T-cell (primary cell): ENCODE data around the gene RAB22A. TPM values are rescaled to one million over a fixed set of nuclear protein-coding genes. Genes with fewer than 3 reads are reported as not detected.

Experiments used
- ATAC-seq, 4 experiments: fragments of 200-7000 bp in 3 of 4; fragments of 150-1000 bp in 1 of 4; cut with Tn5 transposase; replicated peaks in 1 of 4; 1 replicate in 3 of 4; 2 replicates in 1 of 4; pipeline ENCODE4 v1.10.0; 2021; ENCODE audit warnings: moderate library complexity in 3 of 4, mild to moderate bottlenecking in 2 of 4, moderate number of reproducible peaks in 1 of 4
- CTCF ChIA-PET, 2 donors: fragments of 300-600 bp; sonication (Branson Sonifier 250); formaldehyde crosslinking; loops; one replicate each; lab custom pipeline; 2022; ENCODE audit warnings: antibody characterized with exemption in 2 of 2; lab: Charles Lee
- POLR2A ChIA-PET, 2 donors: fragments of 300-600 bp; sonication (Branson Sonifier 250); formaldehyde crosslinking; loops; one replicate each; lab custom pipeline; 2022; ENCODE audit warnings: antibody characterized with exemption in 2 of 2; lab: Charles Lee
- DNase-seq, 35 experiments: peaks; one replicate each; pipeline versions ENCODE4 v3.0.0 to v3.0.0-alpha.2; 2013 to 2023
- H3K27ac ChIP-seq: one replicate; pipeline ENCODE4 v1.5.1; 2013; ENCODE audit warnings: low read length
- H3K27me3 ChIP-seq, 2 experiments: replicated peaks in 1 of 2; 1 replicate in 1 of 2; 2 replicates in 1 of 2; pipeline versions ENCODE4 v1.6.1 to v1.7.0; 2013; ENCODE audit warnings: low read length in 1 of 2, mixed read lengths in 1 of 2; ENCODE audit not compliant: control insufficient read depth in 2 of 2, insufficient read depth in 2 of 2; ENCODE audit errors: extremely low read depth in 1 of 2
- H3K36me3 ChIP-seq, 2 donors: 1 replicate in 1 of 2; 2 replicates in 1 of 2; pipeline versions ENCODE4 v1.6.1 to v1.7.0; 2013; ENCODE audit warnings: low read length in 1 of 2; ENCODE audit not compliant: control insufficient read depth in 2 of 2, insufficient read depth in 1 of 2; ENCODE audit errors: extremely low read depth in 1 of 2
- H3K4me1 ChIP-seq, 2 experiments: 1 replicate in 1 of 2; 2 replicates in 1 of 2; pipeline versions ENCODE4 v1.6.1 to v1.7.0; 2013; ENCODE audit warnings: low read length in 2 of 2, mixed read lengths in 1 of 2; ENCODE audit not compliant: insufficient read depth in 2 of 2, control insufficient read depth in 1 of 2; ENCODE audit errors: extremely low read depth in 1 of 2
- H3K4me3 ChIP-seq, 2 donors: 1 replicate in 1 of 2; 2 replicates in 1 of 2; pipeline versions ENCODE4 v1.5.1 to v1.7.0; 2013; ENCODE audit warnings: mild to moderate bottlenecking in 2 of 2, low read length in 1 of 2, moderate library complexity in 1 of 2; ENCODE audit not compliant: control insufficient read depth in 1 of 2; ENCODE audit errors: extremely low read depth in 1 of 2
- H3K9me3 ChIP-seq: 2 replicates; pipeline ENCODE4 v1.7.0; 2013
- H3K27ac Mint-ChIP-seq, 2 donors: one replicate each; pipeline ENCODE4 v1.8.0; 2020 to 2021; ENCODE audit warnings: mild to moderate bottlenecking in 2 of 2, mixed read lengths in 2 of 2
- H3K27me3 Mint-ChIP-seq, 2 donors: one replicate each; pipeline ENCODE4 v1.8.0; 2021 to 2022; ENCODE audit warnings: mixed read lengths in 2 of 2
- H3K36me3 Mint-ChIP-seq: one replicate; pipeline ENCODE4 v1.8.0; 2021; ENCODE audit warnings: mixed read lengths
- H3K4me1 Mint-ChIP-seq, 3 donors: one replicate each; pipeline ENCODE4 v1.8.0; 2020 to 2022; ENCODE audit warnings: mixed read lengths in 3 of 3, mild to moderate bottlenecking in 1 of 3
- H3K4me3 Mint-ChIP-seq, 3 donors: one replicate each; pipeline ENCODE4 v1.8.0; 2020 to 2022; ENCODE audit warnings: mild to moderate bottlenecking in 3 of 3, mixed read lengths in 3 of 3, moderate library complexity in 3 of 3
- H3K9me3 Mint-ChIP-seq, 3 donors: one replicate each; pipeline ENCODE4 v1.8.0; 2020 to 2022; ENCODE audit warnings: mixed read lengths in 3 of 3
- WGBS: methylation state at CpG from one replicate; pipeline ENCODE4 v1.1.5; 2013; ENCODE audit warnings: missing lambda C conversion rate; ENCODE audit not compliant: insufficient coverage; 5-methylcytosine and 5-hydroxymethylcytosine counted together
- total RNA-seq, 35 experiments: library from RNA in 6 of 35; stranded (reverse) in 6 of 35; fragments of 120-200 nt in 1 of 35; gene quantifications; one replicate each; pipeline versions ENCODE4 v1.2.1 to v1.2.4 and lab custom pipeline; 2013 to 2026

The RAB22A gene
- total RNA-seq, 5 donors from 2014 or later (not counting 1 experiment from before 2014, with no cell fraction given), result 15.3 to 23.0 (median 20.4) TPM

- Histone ChIP-seq H3K27me3 (no peaks in the 10 kb centered on the region), H3K9me3 (no peaks in the 10 kb centered on the region), H3K36me3 (peaks cover 0 to 44% of the 10 kb centered on the region in 2 donors), H3K4me1 (peaks cover 0 to 8% of the 10 kb centered on the region in 2 experiments), H3K27ac (no peak overlapping the region), H3K4me3 (no peak overlapping the region)
- H3K9me3 Mint-ChIP-seq, result peaks cover 0 to 4% (median 0%) of the 10 kb centered on the region in 3 donors
- DNase-seq, result no peak
- H3K27me3 Mint-ChIP-seq, result no peaks in the 10 kb centered on the region
- H3K4me1 Mint-ChIP-seq, result peaks cover 30 to 44% (median 34%) of the 10 kb centered on the region in 3 donors
- H3K27ac Mint-ChIP-seq, result no peak overlapping the region
- H3K36me3 Mint-ChIP-seq, result peaks cover 62% of the 10 kb centered on the region
- H3K4me3 Mint-ChIP-seq, result no peak overlapping the region
- ChIA-PET POLR2A (no interaction called here), CTCF (no interaction called here)
- 100% methylated on average over 1 of the region's 3 CpGs for WGBS
- ATAC-seq, result no peak
These were observed 32.8 kb downstream of the RAB22A start for GRCh38 chr20:58342104-58342945.

DNA sequence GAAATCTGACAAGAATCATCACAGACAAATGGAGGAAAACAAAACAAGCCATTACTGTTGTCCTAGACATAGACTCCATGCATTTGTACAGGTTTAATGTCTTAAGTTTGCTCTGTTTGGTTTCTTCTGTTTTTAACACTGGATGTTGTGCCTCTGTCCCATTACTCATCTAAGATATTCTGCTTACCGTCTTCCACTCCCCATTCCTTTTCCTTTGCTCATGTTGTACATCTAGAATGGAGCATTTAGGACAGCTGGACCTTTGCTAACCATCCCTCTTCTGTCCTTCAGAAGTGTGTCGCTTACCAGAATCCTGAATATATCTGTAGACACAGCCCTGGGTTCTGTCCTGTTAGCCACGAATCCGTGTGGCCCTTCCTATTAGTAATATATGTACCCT, 35.2 kb downstream of the RAB22A start:
- no peak overlapping the region for H3K4me3 ChIP-seq
- no peak overlapping the region for H3K27ac ChIP-seq
- WGBS, result 100% methylated on average over 1 of the region's 4 CpGs
- no peaks in the 10 kb centered on the region for H3K9me3 ChIP-seq
- H3K27me3 ChIP-seq, result no peaks in the 10 kb centered on the region
- peaks cover 57% of the 10 kb centered on the region for H3K36me3 Mint-ChIP-seq
- H3K36me3 ChIP-seq, result peaks cover 0 to 49% of the 10 kb centered on the region in 2 donors
- no peak overlapping the region for H3K27ac Mint-ChIP-seq
- H3K4me1 ChIP-seq, result peaks cover 0 to 7% of the 10 kb centered on the region in 2 experiments
- CTCF ChIA-PET, result no interaction called here
- DNase-seq, result no peak
- POLR2A ChIA-PET, result interaction anchor here in 1 of 2 donors (0.7 kb wide), 1 partner anchor 940 kb away, joined by 3 read pairs; no protein-coding TSS in a partner anchor
- H3K4me3 Mint-ChIP-seq, result no peak overlapping the region
- peaks cover 15 to 25% (median 16%) of the 10 kb centered on the region in 3 donors for H3K4me1 Mint-ChIP-seq
- no peaks in the 10 kb centered on the region for H3K27me3 Mint-ChIP-seq
- no peak for ATAC-seq
- peaks cover 0 to 4% (median 0%) of the 10 kb centered on the region in 3 donors for H3K9me3 Mint-ChIP-seq

DNA sequence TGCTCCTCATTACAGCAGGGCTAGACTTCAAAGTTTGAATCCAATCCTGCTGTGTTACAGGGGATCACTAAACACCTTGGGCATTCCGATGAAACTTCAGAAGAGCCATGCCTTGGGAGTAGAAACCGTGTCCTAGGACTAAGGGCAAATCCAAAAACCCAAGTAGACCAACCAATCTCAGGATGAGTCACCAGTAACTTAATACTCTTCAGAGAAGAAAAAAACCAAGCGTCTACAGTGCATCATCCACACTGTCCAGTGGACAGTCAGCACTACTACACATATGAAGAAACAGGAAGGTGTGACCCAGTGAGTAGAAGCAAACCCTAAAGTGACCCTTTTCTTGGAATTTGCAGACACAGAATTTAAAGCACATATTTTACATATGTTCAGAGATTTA, 40.1 kb downstream of the RAB22A start:
- Histone ChIP-seq H3K36me3 (peaks cover 0 to 48% of the 10 kb centered on the region in 2 donors), H3K27ac (no peak overlapping the region), H3K4me1 (no peaks in the 10 kb centered on the region), H3K27me3 (no peaks in the 10 kb centered on the region), H3K4me3 (no peak overlapping the region), H3K9me3 (no peaks in the 10 kb centered on the region)
- Mint-ChIP-seq H3K9me3 (peaks cover 0 to 4% (median 0%) of the 10 kb centered on the region in 3 donors), H3K4me1 (peaks cover 0 to 14% (median 0%) of the 10 kb centered on the region in 3 donors), H3K27me3 (no peaks in the 10 kb centered on the region), H3K36me3 (peaks cover 57% of the 10 kb centered on the region), H3K4me3 (no peak overlapping the region), H3K27ac (no peak overlapping the region)
- ChIA-PET POLR2A (no interaction called here), CTCF (no interaction called here)
- 40% methylated on average over 1 of the region's 3 CpGs for WGBS
- DNase-seq, result no peak
- no peak for ATAC-seq

GRCh38 chr20:58352468-58352867, 43.0 kb downstream of the RAB22A start:
- DNase-seq (no peak), ATAC-seq (no peak)
- H3K27me3 Mint-ChIP-seq, result no peaks in the 10 kb centered on the region
- H3K36me3 Mint-ChIP-seq, result peaks cover 42% of the 10 kb centered on the region
- ChIA-PET CTCF (no interaction called here), POLR2A (interaction anchor here in 1 of 2 donors (0.5 kb wide), 1 partner anchor 20 kb away, joined by 3 read pairs; no protein-coding TSS in a partner anchor)
- H3K36me3 ChIP-seq, result peaks cover 0 to 43% of the 10 kb centered on the region in 2 donors
- no peak overlapping the region for H3K4me3 ChIP-seq
- H3K27me3 ChIP-seq, result no peaks in the 10 kb centered on the region
- no peak overlapping the region for H3K27ac ChIP-seq
- no peaks in the 10 kb centered on the region for H3K4me1 Mint-ChIP-seq
- H3K27ac Mint-ChIP-seq, result no peak overlapping the region
- no peaks in the 10 kb centered on the region for H3K9me3 ChIP-seq
- no CpG with 5 or more reads among the region's 2 CpGs for WGBS
- H3K4me1 ChIP-seq, result no peaks in the 10 kb centered on the region
- no peak overlapping the region for H3K4me3 Mint-ChIP-seq
- no peaks in the 10 kb centered on the region for H3K9me3 Mint-ChIP-seq

- H3K36me3 Mint-ChIP-seq, result peaks cover 52% of the 10 kb centered on the region
- no peaks in the 10 kb centered on the region for H3K4me1 Mint-ChIP-seq
- WGBS, result 100% methylated on average over 5 of the region's 8 CpGs
- H3K36me3 ChIP-seq, result peaks cover 8 to 68% of the 10 kb centered on the region in 2 donors
- no peak overlapping the region for H3K27ac ChIP-seq
- ATAC-seq, result no peak
- H3K4me1 ChIP-seq, result no peaks in the 10 kb centered on the region
- H3K9me3 ChIP-seq, result no peaks in the 10 kb centered on the region
- CTCF ChIA-PET, result interaction anchor here in 1 of 2 donors (0.7 kb wide), 1 partner anchor 14 kb away, joined by 5 read pairs; no protein-coding TSS in a partner anchor
- no peak overlapping the region for H3K4me3 ChIP-seq
- H3K27ac Mint-ChIP-seq, result no peak overlapping the region
- no peak overlapping the region for H3K4me3 Mint-ChIP-seq
- no peak for DNase-seq
- H3K27me3 Mint-ChIP-seq, result no peaks in the 10 kb centered on the region
- H3K27me3 ChIP-seq, result no peaks in the 10 kb centered on the region
- POLR2A ChIA-PET, result interaction anchor here (0.6 to 0.7 kb wide), 4 partner anchors 13 to 480 kb away, joined by 3 to 9 read pairs (median 6); no protein-coding TSS in a partner anchor
- H3K9me3 Mint-ChIP-seq, result no peaks in the 10 kb centered on the region
These were observed 49.9 kb downstream of the RAB22A start for GRCh38 chr20:58359441-58359840.

DNA sequence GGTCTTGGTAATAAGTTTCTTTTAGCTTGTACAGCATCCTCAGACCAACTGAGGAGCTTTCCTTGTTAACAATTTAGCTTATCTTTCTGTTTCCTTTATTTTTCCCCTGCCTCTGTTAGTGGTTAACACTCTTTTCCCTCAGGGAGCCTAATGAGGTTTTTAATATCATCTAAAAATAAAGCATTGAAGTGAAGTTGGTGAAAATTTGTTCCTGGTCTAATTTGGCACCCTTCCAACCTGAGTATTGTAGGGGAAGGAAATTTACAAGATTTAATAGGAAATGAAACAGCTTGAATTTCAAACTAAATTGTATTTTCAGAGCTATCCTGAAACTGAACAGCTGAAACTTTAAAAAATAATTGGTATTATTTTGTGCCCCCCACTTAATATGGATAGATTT, 51.4 kb downstream of the RAB22A start:
- H3K9me3 ChIP-seq, result no peaks in the 10 kb centered on the region
- no peaks in the 10 kb centered on the region for H3K4me1 ChIP-seq
- H3K36me3 ChIP-seq, result peaks cover 8 to 55% of the 10 kb centered on the region in 2 donors
- Mint-ChIP-seq H3K27me3 (no peaks in the 10 kb centered on the region), H3K4me3 (no peak overlapping the region), H3K4me1 (no peaks in the 10 kb centered on the region), H3K9me3 (no peaks in the 10 kb centered on the region), H3K36me3 (peaks cover 50% of the 10 kb centered on the region), H3K27ac (no peak overlapping the region)
- POLR2A ChIA-PET, result interaction anchor here in 1 of 2 donors (0.7 kb wide), 1 partner anchor 28 kb away, joined by 3 read pairs; the partner anchor contains the start of gene VAPB
- H3K4me3 ChIP-seq, result no peak overlapping the region
- ATAC-seq, result no peak
- no peak for DNase-seq
- no peak overlapping the region for H3K27ac ChIP-seq
- no peaks in the 10 kb centered on the region for H3K27me3 ChIP-seq
- CTCF ChIA-PET, result interaction anchor here (0.6 to 1.4 kb wide), 3 partner anchors 10 to 164 kb away, joined by 3 to 5 read pairs (median 3); partner anchors contain the start of gene VAPB (in 1 of the 2)
